GM21619 (cell line): ENCODE data around the gene CCDC78.
"Not testable (repeated sequence)": the region's sequence is repeated elsewhere in the genome, so short reads cannot be mapped to it uniquely, and the experiment has no call there.

Source experiments
- ATAC-seq: cut with Tn5 transposase; IDR thresholded peaks from one replicate; pipeline ENCODE4 v1.9.1; 2021; ENCODE audit not compliant: unreplicated experiment

The CCDC78 gene

GRCh38 chr16:714079-714478, 12.2 kb downstream of the CCDC78 start:
- ATAC-seq: no peak

- not testable (repeated sequence) for ATAC-seq
Measured at GRCh38 chr16:712740-713250, 13.4 kb downstream of the CCDC78 start.

DNA sequence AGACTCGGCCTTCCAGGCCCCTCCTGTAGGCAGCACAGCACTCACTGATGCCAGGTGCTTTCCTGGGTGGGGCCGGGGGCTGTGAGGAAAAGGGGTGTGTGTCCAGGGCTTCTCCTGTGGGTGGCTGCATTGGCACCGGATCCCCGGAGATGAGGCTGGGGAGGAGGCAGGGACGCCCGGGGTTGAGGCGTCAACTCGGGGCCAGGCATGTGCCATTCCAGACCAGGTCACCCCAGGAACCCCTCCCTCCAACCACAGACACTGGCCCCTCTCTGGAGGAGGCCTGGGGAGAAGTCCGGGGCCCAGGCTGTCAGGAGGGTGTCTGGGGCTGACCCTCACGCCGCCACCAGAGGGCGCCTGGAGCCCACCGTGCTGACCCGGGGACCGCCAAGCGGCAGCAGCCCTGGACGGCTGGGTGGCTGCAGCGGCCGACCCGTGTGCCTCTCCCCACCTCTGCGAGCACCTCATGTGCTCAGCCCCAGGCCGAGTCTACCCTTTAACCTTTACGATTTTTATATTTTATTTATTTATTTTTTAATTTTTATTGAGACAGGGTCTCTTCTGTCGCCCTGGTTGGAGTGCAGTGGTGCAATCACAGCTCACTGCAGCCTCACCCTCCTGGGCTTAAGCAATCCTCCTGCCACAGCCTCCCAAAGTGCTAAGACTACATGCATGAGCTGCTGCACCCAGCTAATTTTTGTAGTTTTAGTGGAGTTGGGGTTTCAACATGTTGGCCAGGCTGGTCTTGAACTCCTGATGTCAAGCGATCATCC, 14.5 kb downstream of the CCDC78 start:
- ATAC-seq: no peak

DNA sequence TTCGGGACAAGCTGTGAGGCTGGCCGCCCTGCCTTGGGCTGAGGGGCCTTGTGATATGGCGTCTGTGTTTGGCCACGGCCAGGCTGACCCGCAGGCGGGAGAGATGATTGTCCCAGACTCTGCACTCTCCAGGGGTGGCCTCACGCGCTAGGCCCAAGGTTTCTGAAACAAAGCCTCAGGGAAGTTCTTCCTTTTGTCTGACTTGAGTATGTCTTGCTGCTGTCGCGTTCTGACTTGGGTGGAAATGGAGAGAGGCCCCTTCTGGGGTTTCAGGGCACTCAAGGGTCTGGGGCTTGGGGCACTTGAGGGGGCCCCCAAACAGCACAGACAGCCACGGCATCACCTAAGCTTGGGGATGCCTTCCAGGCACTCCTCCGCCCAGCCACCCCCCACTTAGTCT, 15.2 kb downstream of the CCDC78 start:
- ATAC-seq: no peak

GRCh38 chr16:710500-711075, 15.7 kb downstream of the CCDC78 start:
- ATAC-seq: no peak

GRCh38 chr16:709566-710499, 16.4 kb downstream of the CCDC78 start:
- no peak for ATAC-seq

DNA sequence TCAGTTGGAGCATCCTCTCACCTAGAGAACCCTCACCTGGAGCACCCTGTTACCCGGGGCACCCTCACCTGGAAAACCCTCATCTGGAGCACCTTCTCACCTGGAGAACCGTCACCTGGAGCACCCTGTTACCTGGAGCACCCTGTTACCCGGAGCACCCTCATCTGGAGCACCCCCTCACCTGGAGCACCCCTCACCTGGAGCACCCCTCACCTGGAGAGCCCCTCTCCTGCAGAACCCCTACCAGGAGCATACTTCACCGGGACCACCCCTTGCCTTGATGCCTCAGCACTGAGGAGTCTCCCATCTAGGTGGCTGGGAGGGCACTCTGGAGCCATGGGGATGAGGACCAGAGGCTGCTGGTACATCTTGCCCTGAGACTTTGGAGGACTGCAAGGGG, 17.3 kb downstream of the CCDC78 start:
- no peak for ATAC-seq

DNA sequence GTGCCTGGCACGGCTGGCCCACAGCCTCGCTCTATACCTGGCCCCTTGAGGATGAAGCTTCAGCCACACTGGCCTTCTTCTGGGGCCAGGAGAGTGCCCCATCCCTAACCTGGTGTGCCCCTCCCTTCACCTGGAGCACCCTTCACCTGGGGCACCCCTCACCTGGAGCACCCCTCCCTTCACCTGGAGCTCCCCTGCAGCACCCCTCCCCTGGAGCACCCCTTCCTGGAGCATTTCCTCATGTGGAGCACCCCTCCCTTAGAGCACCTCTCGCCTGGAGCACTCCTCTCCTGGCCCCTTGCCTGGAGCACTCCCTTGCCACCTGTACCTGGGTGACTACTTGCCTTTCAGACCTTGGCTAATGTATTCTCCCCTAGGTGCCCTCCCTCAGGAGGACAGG, 18.2 kb downstream of the CCDC78 start:
- no peak for ATAC-seq

DNA sequence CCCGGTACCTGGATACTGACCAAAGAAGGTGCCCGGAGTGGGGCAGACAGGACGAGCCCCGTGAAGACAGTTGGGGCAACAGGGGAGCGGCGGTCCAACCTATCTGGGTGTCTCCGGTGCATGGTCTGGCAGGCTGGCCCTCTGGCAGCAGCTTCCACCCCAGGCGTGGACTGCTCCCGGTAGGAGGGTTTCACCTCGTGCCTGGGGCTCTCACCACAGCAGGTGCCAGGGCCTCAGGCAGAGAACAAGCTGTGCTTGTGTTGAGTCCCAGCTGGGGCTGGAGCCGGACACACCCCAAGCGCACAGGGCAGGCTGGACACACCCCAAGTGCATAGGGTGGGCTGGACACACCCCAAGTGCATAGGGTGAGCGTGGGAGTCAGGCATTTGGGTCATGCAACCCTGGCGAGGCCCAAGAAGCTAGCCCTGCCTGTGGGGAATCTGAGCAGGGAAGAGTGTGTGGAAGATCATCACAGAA, 19.1 kb downstream of the CCDC78 start:
- no peak for ATAC-seq

GRCh38 chr16:706189-707061, 19.8 kb downstream of the CCDC78 start:
- no peak for ATAC-seq

DNA sequence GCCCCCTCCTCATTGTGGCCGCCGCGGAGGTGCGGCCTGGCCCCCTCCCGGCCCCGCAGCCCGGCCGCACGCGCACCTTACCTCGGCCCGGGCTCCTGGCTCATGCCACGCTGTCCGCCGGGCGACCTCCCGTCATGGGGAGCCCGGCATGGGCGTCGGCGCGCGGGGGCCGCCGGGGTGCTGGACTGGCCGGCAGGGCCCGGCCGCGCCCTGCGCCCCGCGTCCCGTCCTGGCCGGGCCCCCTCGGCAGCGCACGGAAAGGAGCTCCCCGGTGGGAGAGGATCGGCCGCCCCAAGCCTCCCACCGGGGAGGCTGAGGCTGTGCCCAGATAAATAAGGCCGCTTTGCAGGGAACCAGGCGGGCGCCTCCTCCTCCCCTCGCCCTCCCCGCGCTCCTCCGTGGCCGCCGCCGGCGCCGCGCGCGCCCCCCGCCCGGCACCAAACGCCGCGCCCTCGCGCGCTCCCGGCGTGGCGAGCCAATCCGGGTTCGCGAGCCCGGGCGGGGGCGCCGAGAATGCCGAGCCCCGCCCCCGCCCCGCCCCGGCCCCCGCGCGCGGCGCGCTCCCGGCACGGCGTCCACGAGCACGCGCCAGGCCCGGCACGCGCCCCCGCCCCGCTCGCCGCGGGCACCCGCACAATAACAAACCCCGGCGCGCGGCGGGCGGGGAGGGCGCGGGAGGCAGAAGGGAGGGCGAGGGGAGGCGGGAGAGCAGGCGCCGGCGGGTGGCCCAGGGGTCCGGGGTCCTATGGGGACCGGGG, 20.6 kb downstream of the CCDC78 start, which contains the start of gene FBXL16:
Gene FBXL16, minus strand, starts transcription at position 371 of the 758 bp plus-strand sequence. CDS start 8,396 bp downstream, outside the sequence.
- no peak for ATAC-seq

- ATAC-seq: no peak
Measured at GRCh38 chr16:704552-705380, 21.5 kb downstream of the CCDC78 start.

GRCh38 chr16:704047-704446, 22.2 kb downstream of the CCDC78 start:
- no peak for ATAC-seq

DNA sequence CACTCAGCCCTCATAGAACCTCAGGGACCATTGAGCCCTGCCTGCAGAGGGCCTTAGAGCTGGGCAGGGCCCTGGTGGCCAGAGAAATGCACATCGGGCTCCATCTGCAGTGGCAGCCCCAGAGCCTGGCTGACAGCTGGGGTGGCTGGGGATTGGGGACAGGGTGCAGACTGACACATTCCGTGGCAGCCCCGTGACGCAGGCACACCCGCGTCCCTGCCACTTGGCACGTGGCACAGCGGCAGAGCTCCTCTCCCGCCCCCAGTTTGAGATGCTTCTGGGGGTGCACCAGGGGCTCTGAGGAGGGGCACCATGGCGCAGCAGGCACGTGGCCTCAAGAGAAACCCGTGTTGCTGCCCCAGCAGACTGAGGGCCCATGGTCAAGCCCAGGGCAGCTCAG, 22.8 kb downstream of the CCDC78 start:
- ATAC-seq: no peak

GRCh38 chr16:702341-702740, 23.9 kb downstream of the CCDC78 start:
- no peak for ATAC-seq

DNA sequence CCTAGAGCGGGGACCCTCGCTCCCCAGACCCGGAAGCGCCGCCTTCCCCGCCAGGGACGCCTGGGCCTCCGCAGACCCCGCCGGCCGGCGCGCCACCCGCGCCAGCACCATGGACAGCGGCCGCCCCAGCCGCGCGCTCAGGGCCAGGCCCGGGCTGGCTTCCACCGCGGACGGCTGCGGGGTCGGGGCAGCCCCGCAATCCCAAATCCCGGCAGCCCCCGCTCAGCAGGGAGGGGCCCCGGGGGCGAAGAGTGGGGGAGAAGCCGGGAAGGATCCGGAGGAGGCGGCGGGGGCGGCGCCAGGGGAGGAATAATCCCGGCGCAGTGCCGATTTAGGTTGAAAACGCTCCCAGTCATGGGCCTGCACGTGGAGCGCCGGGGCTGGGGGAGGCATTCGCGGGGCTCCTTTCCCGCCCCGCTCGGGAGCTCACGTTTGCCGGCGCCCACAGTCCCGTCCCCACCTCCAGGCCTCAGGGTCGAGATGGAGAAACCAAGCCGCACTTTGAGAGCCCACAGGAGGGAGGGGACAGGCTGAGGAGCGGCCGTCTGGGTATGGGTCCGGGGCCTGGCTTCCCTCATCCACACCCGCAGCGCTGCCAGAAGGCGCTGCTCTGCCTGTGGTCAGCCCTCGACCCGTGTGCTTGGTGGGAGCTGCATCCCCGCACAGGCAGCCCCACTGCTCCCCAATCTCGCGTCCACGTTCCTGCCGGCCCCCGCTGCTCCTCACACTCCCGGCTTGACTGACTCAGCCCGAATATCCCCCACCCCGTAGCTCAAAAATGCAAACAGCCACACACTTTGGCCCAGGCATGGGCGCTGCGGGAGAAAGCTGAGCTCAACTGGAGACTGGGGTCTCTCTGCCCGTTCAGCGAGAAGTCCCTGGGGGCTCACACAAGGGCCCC, 25.3 kb downstream of the CCDC78 start:
- ATAC-seq: no peak

GRCh38 chr16:698911-699671, 27.2 kb downstream of the CCDC78 start:
- ATAC-seq: no peak
